Large intestine (tissue), 3 donors: ENCODE results near the gene ZNF862. TPM values are rescaled to one million over a fixed set of nuclear protein-coding genes. Genes with fewer than 3 reads are reported as not detected.

Source experiments
- DNase-seq, 2 donors: peaks; one replicate each; pipeline versions ENCODE4 v3.0.0 to v3.0.0-alpha.2; 2013
- H3K27ac ChIP-seq: one replicate; pipeline ENCODE4 v1.5.1; 2013; ENCODE audit warnings: low read length
- H3K27me3 ChIP-seq: 2 replicates; pipeline ENCODE4 v1.6.1; 2013; ENCODE audit warnings: low read length; ENCODE audit not compliant: control insufficient read depth, insufficient read depth
- H3K36me3 ChIP-seq: 2 replicates; pipeline ENCODE4 v1.6.1; 2013; ENCODE audit warnings: low read length; ENCODE audit not compliant: control insufficient read depth, insufficient read depth
- H3K4me1 ChIP-seq: one replicate; pipeline ENCODE4 v1.6.1; 2013; ENCODE audit warnings: low read length; ENCODE audit not compliant: control insufficient read depth, insufficient read depth
- H3K4me3 ChIP-seq: one replicate; pipeline ENCODE4 v1.5.1; 2013; ENCODE audit warnings: low read length
- H3K9me3 ChIP-seq: one replicate; pipeline ENCODE4 v1.6.1; 2013; ENCODE audit warnings: mild to moderate bottlenecking, low read depth, low read length, moderate library complexity; ENCODE audit not compliant: control insufficient read depth
- whole genome bisulfite sequencing: methylation state at CpG from one replicate; pipeline ENCODE4 v1.1.5; 2013; ENCODE audit warnings: low lambda C conversion rate; ENCODE audit not compliant: insufficient coverage; 5-methylcytosine and 5-hydroxymethylcytosine counted together
- polyA plus RNA-seq: library from polyadenylated mRNA; unstranded; fragments of 120-200 nt; gene quantifications from one replicate; pipeline ENCODE4 v1.2.1, GENCODE V29; 2013

Gene ZNF862
- polyA plus RNA-seq, 1 donor: 13.9 TPM

DNA sequence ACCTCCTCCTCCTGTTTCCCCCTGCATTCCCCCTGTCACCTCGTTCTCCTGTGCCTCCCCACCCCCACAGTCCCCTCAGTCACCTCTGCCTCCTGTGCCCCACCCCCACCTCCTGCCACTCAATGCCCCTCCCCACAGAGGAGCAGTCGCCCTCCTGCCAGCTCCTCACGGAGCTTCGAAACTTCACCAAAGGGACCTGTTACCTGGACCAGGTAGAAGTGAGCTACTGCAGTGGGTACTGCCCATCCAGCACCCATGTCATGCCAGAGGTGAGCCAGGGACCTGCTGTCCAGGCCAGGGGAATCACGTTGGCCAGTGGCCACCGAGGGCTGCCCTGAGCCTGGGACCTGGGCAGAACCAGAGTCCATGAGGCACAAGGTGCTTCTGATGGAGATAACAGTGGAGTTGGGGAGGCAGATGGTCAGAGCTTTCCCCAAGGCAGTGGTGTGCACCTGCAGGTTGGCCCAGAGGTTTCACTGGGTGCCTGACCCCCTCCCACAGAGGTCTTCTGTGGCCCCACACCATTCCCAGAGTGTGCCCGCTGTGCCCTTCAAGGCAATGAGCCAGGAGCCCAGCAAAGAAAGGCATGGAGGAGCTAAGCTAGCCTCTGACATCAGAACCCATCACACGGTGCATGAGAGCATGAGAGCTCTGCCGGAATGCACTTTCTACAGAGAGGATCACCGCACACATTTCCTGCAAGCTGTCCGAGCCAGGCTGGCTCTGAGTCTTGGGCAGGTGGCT, 7.0 kb upstream of the ZNF862 start:
- no peak overlapping the region for H3K4me3 ChIP-seq
- H3K4me1 ChIP-seq: no peaks in the 10 kb centered on the region
- WGBS: no CpG with 5 or more reads among the region's 11 CpGs
- DNase-seq: no peak
- H3K9me3 ChIP-seq: no peaks in the 10 kb centered on the region
- H3K27me3 ChIP-seq: peaks cover 17% of the 10 kb centered on the region
- H3K27ac ChIP-seq: no peak overlapping the region
- no peaks in the 10 kb centered on the region for H3K36me3 ChIP-seq

- peaks cover 17% of the 10 kb centered on the region for H3K27me3 ChIP-seq
- WGBS: 67% methylated on average over 1 of the region's 9 CpGs
- H3K4me3 ChIP-seq: no peak overlapping the region
- no peaks in the 10 kb centered on the region for H3K9me3 ChIP-seq
- no peak overlapping the region for H3K27ac ChIP-seq
- no peaks in the 10 kb centered on the region for H3K4me1 ChIP-seq
- H3K36me3 ChIP-seq: no peaks in the 10 kb centered on the region
- no peak for DNase-seq
These were observed 6.4 kb upstream of the ZNF862 start for GRCh38 chr7:149831741-149832219.

- Histone ChIP-seq H3K27ac (no peak overlapping the region), H3K27me3 (peaks cover 17% of the 10 kb centered on the region), H3K4me1 (no peaks in the 10 kb centered on the region), H3K9me3 (no peaks in the 10 kb centered on the region), H3K36me3 (no peaks in the 10 kb centered on the region), H3K4me3 (no peak overlapping the region)
- no CpG with 5 or more reads among the region's 13 CpGs for WGBS
- no peak for DNase-seq
These were observed 5.7 kb upstream of the ZNF862 start for GRCh38 chr7:149832332-149833041.

GRCh38 chr7:149833495-149834130, 4.6 kb upstream of the ZNF862 start:
- H3K36me3 ChIP-seq: no peaks in the 10 kb centered on the region
- no peak for DNase-seq
- H3K4me3 ChIP-seq: no peak overlapping the region
- H3K27me3 ChIP-seq: peaks cover 17% of the 10 kb centered on the region
- 100% methylated on average over 1 of the region's 12 CpGs for WGBS
- no peak overlapping the region for H3K27ac ChIP-seq
- H3K9me3 ChIP-seq: no peaks in the 10 kb centered on the region
- H3K4me1 ChIP-seq: no peaks in the 10 kb centered on the region

- Histone ChIP-seq H3K4me3 (no peak overlapping the region), H3K36me3 (no peaks in the 10 kb centered on the region), H3K27ac (no peak overlapping the region), H3K4me1 (peaks cover 6% of the 10 kb centered on the region), H3K27me3 (peaks cover 17% of the 10 kb centered on the region), H3K9me3 (no peaks in the 10 kb centered on the region)
- WGBS: 82% methylated on average over 2 of the region's 8 CpGs
- DNase-seq: no peak
These were observed 3.6 kb upstream of the ZNF862 start for GRCh38 chr7:149834601-149835000.

DNA sequence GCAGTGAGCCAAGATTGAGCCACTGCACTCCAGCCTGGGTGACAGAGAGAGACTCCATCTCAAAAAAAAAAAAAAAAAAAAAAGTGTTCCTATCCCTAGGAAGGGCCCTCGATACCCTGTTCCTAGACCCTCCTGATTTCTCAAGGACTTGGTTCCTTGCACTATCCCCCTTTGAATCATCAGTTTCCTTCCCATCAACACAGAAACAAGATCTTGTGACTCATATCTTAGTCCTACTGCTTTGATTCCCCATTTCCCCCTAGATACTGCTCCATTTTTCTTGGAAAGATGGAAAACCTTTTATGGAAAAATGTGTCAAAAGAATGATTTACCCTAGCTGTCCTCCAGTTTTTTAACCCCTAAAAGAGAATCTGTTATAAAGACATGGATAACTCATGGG, 1.7 kb upstream of the ZNF862 start:
- Histone ChIP-seq H3K4me1 (peaks cover 6% of the 10 kb centered on the region), H3K9me3 (no peaks in the 10 kb centered on the region), H3K4me3 (no peak overlapping the region), H3K27me3 (peaks cover 14% of the 10 kb centered on the region), H3K36me3 (no peaks in the 10 kb centered on the region), H3K27ac (no peak overlapping the region)
- DNase-seq: no peak
- WGBS: no CpG with 5 or more reads among the region's 1 CpG

- Histone ChIP-seq H3K27ac (no peak overlapping the region), H3K4me1 (peaks cover 6% of the 10 kb centered on the region), H3K4me3 (no peak overlapping the region), H3K36me3 (no peaks in the 10 kb centered on the region), H3K9me3 (no peaks in the 10 kb centered on the region), H3K27me3 (peaks cover 5% of the 10 kb centered on the region)
- DNase-seq: no peak
- 80% methylated on average over 1 of the region's 17 CpGs for WGBS
These were observed 481 bp upstream of the ZNF862 start for GRCh38 chr7:149837564-149838223.

DNA sequence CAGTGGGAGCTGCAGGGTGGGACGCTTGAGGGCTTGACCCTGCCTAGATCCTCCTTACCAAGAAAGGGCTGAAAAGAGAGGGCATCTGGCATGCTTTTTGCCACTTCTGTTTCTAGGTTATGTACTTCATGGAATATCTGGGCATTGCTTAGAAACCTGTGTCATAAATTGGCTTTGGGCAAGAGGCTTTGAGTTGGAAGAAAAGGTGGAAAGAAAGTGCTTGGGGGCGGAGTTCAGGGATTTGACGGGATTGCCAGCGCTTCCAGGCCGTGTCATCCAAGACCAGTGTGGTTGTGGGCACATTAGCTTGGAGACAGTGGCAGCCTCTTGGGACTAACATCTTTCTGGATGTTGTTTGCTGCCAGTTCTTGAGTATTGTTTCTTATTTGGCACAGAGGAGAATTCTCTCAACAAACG, 825 bp downstream of the ZNF862 start:
- peaks cover 6% of the 10 kb centered on the region for H3K4me1 ChIP-seq
- H3K27me3 ChIP-seq: peaks cover 5% of the 10 kb centered on the region
- peak overlapping the region; percentile 77 for H3K27ac ChIP-seq
- WGBS: 20% methylated on average over 1 of the region's 6 CpGs
- peak overlapping the region; percentile 85 for H3K4me3 ChIP-seq
- no peak for DNase-seq
- H3K9me3 ChIP-seq: no peaks in the 10 kb centered on the region
- H3K36me3 ChIP-seq: no peaks in the 10 kb centered on the region

DNA sequence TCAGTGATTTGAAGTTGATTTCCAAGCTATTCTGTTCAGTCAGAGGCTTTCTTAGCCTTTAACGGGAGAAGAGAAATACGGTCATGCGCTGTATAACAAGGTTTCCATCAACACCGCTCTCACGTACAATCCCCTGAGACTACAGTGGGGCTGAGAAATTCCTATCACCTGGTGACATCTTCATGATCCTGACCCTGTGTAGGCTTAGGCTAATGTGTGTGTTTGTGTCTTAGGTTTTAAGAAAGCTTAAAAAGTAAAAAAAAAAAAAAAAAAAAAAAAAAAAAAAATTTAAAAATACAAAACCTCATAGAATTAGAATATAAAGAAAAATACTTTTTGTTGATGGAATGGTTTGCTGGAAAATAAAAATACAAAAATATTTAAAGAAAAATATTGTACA, 1.8 kb downstream of the ZNF862 start:
- DNase-seq: no peak
- Histone ChIP-seq H3K9me3 (no peaks in the 10 kb centered on the region), H3K27me3 (no peaks in the 10 kb centered on the region), H3K27ac (no peak overlapping the region), H3K36me3 (no peaks in the 10 kb centered on the region), H3K4me3 (no peak overlapping the region), H3K4me1 (peaks cover 6% of the 10 kb centered on the region)
- no CpG with 5 or more reads among the region's 5 CpGs for WGBS

GRCh38 chr7:149843566-149843965, 5.4 kb downstream of the ZNF862 start:
- H3K4me3 ChIP-seq: no peak overlapping the region
- no peaks in the 10 kb centered on the region for H3K27me3 ChIP-seq
- peaks cover 6% of the 10 kb centered on the region for H3K4me1 ChIP-seq
- 97% methylated on average over 4 of the region's 9 CpGs for WGBS
- H3K9me3 ChIP-seq: no peaks in the 10 kb centered on the region
- peaks cover 11% of the 10 kb centered on the region for H3K36me3 ChIP-seq
- DNase-seq: no peak
- no peak overlapping the region for H3K27ac ChIP-seq
